ENCODE measurements around the gene TRNT1. TPM values are rescaled to one million over a fixed set of nuclear protein-coding genes. Genes with fewer than 3 reads are reported as not detected.

Gene TRNT1
- total RNA-seq, 1 experiment from 2014 or later, result 22.8 TPM

GRCh38 chr3:3184876-3185275 lies 58.1 kb downstream of the TRNT1 start:
- H3K27ac ChIP-seq (ENCODE audit: low read length), result no peak overlapping the region
- H3K27me3 ChIP-seq (ENCODE audit: control insufficient read depth, insufficient read depth, low read length), result no peaks in the 10 kb centered on the region; the same call in 1 of the 2 replicates
- ATAC-seq (no peak), DNase-seq (ENCODE audit: low read depth, low spot score) (no peak)
- in situ Hi-C loops (cut with HindIII; ENCODE audit: low pct_unique_long_range_greater_than_20kb, low sequenced_read_pairs), result no loop called here
- no peaks in the 10 kb centered on the region for H3K4me1 ChIP-seq (ENCODE audit: control insufficient read depth, insufficient read depth, low read length)
- BruUV-seq (replicated peaks), result no TSS peak
- ChIA-PET CTCF (no interaction called here), POLR2A (no interaction called here)
- intact Hi-C loops (cut with micrococcal nuclease; ENCODE audit: unreplicated experiment), result no loop called here
- no peak overlapping the region for H3K4me3 ChIP-seq (ENCODE audit: low read depth in 2 of 2, low read length in 2 of 2)
- no peaks in the 10 kb centered on the region for H3K36me3 ChIP-seq (ENCODE audit: control insufficient read depth, insufficient read depth, low read length)
- H3K9me3 ChIP-seq (ENCODE audit: control insufficient read depth, insufficient read depth, low read depth, low read length), result no peaks in the 10 kb centered on the region
- TF ChIP-seq SIN3A (IDR thresholded peaks at IDR 0.05; ENCODE audit: borderline replicate concordance, insufficient read depth, low read depth, low read length) (no peak), REST (IDR thresholded peaks at IDR 0.05; ENCODE audit: insufficient read depth in 1 of 2, low read depth in 2 of 2, low read length in 1 of 2) (no peak), POLR2AphosphoS5 (IDR thresholded peaks at IDR 0.05; ENCODE audit: low read depth, low read length) (no peak), TCF7L2 (IDR thresholded peaks at IDR 0.05; ENCODE audit: low read depth, low read length) (no peak), CTCF (IDR thresholded peaks at IDR 0.05) (no peak)

GRCh38 chr3:3189102-3189727 lies 62.5 kb downstream of the TRNT1 start:
- Histone ChIP-seq H3K36me3 (ENCODE audit: control insufficient read depth, insufficient read depth, low read length) (no peaks in the 10 kb centered on the region), H3K9me3 (ENCODE audit: control insufficient read depth, insufficient read depth, low read depth, low read length) (no peaks in the 10 kb centered on the region), H3K4me1 (ENCODE audit: control insufficient read depth, insufficient read depth, low read length) (no peaks in the 10 kb centered on the region), H3K4me3 (ENCODE audit: low read depth in 2 of 2, low read length in 2 of 2) (no peak overlapping the region), H3K27ac (ENCODE audit: low read length) (no peak overlapping the region), H3K27me3 (ENCODE audit: control insufficient read depth, insufficient read depth, low read length) (no peaks in the 10 kb centered on the region; the same call in none of the 2 replicates)
- TF ChIP-seq TCF7L2 (IDR thresholded peaks at IDR 0.05; ENCODE audit: low read depth, low read length), result no peak
- no peak for TF ChIP-seq CTCF (IDR thresholded peaks at IDR 0.05)
- no peak for TF ChIP-seq REST (IDR thresholded peaks at IDR 0.05; ENCODE audit: insufficient read depth in 1 of 2, low read depth in 2 of 2, low read length in 1 of 2)
- TF ChIP-seq POLR2AphosphoS5 (IDR thresholded peaks at IDR 0.05; ENCODE audit: low read depth, low read length), result no peak
- TF ChIP-seq SIN3A (IDR thresholded peaks at IDR 0.05; ENCODE audit: borderline replicate concordance, insufficient read depth, low read depth, low read length), result no peak
- DNase-seq (ENCODE audit: low read depth, low spot score), result no peak
- ChIA-PET CTCF (no interaction called here), POLR2A (no interaction called here)
- no TSS peak for BruUV-seq (replicated peaks)
- intact Hi-C loops (cut with micrococcal nuclease; ENCODE audit: unreplicated experiment) (no loop called here), in situ Hi-C loops (cut with HindIII; ENCODE audit: low pct_unique_long_range_greater_than_20kb, low sequenced_read_pairs) (no loop called here)
- no peak for ATAC-seq

All from Panc1 (cell line).